Measurements from ENCODE around the gene PCA3.

PCA3 gene

GRCh38 chr9:76800901-76801300, 36.7 kb downstream of the PCA3 start:
- Histone ChIP-seq H2BK120ac (ENCODE audit: low read depth, low read length) (no peak overlapping the region), H2AFZ (ENCODE audit: low read depth, low read length) (no peak overlapping the region), H3K18ac (ENCODE audit: low read depth in 1 of 2, low read length in 2 of 2) (no peak overlapping the region), H3K4me3 (ENCODE audit: insufficient read depth in 1 of 2, low read depth in 1 of 2, low read length in 2 of 2) (no peak overlapping the region), H3K4me1 (ENCODE audit: control insufficient read depth, insufficient read depth, low read depth, low read length) (no peaks in the 10 kb centered on the region), H3K36me3 (ENCODE audit: control insufficient read depth in 1 of 2, insufficient read depth in 2 of 2, low read depth in 1 of 2, low read length in 2 of 2) (peaks cover 0 to 14% of the 10 kb centered on the region in 2 experiments), H3K27ac (ENCODE audit: low read length, poor library complexity, severe bottlenecking) (no peak overlapping the region), H3K79me1 (replicated peaks; ENCODE audit: low read length, poor library complexity, severe bottlenecking) (no peaks in the 10 kb centered on the region), H2BK12ac (ENCODE audit: low read length in 2 of 2) (no peak overlapping the region), H3K9me3 (ENCODE audit: control insufficient read depth, low read length) (no peaks in the 10 kb centered on the region), H3K4ac (ENCODE audit: low read depth in 1 of 2, low read length in 2 of 2) (no peak overlapping the region), H2BK5ac (ENCODE audit: low read depth, low read length, poor library complexity, severe bottlenecking) (no peak overlapping the region), H2AK5ac (ENCODE audit: low read length, severe bottlenecking) (no peak overlapping the region), H2BK15ac (ENCODE audit: low read depth, poor library complexity, severe bottlenecking) (no peak overlapping the region), H4K8ac (ENCODE audit: low read length) (no peak overlapping the region), H3K23ac (ENCODE audit: low read length in 2 of 2) (no peak overlapping the region), H3K14ac (ENCODE audit: low read length in 2 of 2) (no peak overlapping the region), H3K9ac (ENCODE audit: low read length) (no peak overlapping the region), H3K4me2 (ENCODE audit: low read length, poor library complexity, severe bottlenecking) (no peak overlapping the region), H3K27me3 (ENCODE audit: control insufficient read depth in 1 of 2, insufficient read depth in 1 of 2, low read length in 2 of 2) (no peaks in the 10 kb centered on the region), H4K91ac (ENCODE audit: low read length) (no peak overlapping the region)
- WGBS: no CpG with 5 or more reads among the region's 1 CpG
- DNase-seq: no peak

- Histone ChIP-seq H3K4me1 (ENCODE audit: control insufficient read depth, insufficient read depth, low read depth, low read length) (no peaks in the 10 kb centered on the region), H2BK12ac (ENCODE audit: low read length in 2 of 2) (no peak overlapping the region), H3K23ac (ENCODE audit: low read length in 2 of 2) (no peak overlapping the region), H3K14ac (ENCODE audit: low read length in 2 of 2) (no peak overlapping the region), H3K27ac (ENCODE audit: low read length, poor library complexity, severe bottlenecking) (no peak overlapping the region), H2BK5ac (ENCODE audit: low read depth, low read length, poor library complexity, severe bottlenecking) (no peak overlapping the region), H2AFZ (ENCODE audit: low read depth, low read length) (no peak overlapping the region), H3K18ac (ENCODE audit: low read depth in 1 of 2, low read length in 2 of 2) (no peak overlapping the region), H3K79me1 (replicated peaks; ENCODE audit: low read length, poor library complexity, severe bottlenecking) (no peaks in the 10 kb centered on the region), H2BK120ac (ENCODE audit: low read depth, low read length) (no peak overlapping the region), H3K36me3 (ENCODE audit: control insufficient read depth in 1 of 2, insufficient read depth in 2 of 2, low read depth in 1 of 2, low read length in 2 of 2) (peaks cover 0 to 14% of the 10 kb centered on the region in 2 experiments), H3K4me2 (ENCODE audit: low read length, poor library complexity, severe bottlenecking) (no peak overlapping the region), H4K8ac (ENCODE audit: low read length) (no peak overlapping the region), H2AK5ac (ENCODE audit: low read length, severe bottlenecking) (no peak overlapping the region), H3K9ac (ENCODE audit: low read length) (no peak overlapping the region), H3K9me3 (ENCODE audit: control insufficient read depth, low read length) (no peaks in the 10 kb centered on the region), H3K4me3 (ENCODE audit: insufficient read depth in 1 of 2, low read depth in 1 of 2, low read length in 2 of 2) (no peak overlapping the region), H2BK15ac (ENCODE audit: low read depth, poor library complexity, severe bottlenecking) (no peak overlapping the region), H3K27me3 (ENCODE audit: control insufficient read depth in 1 of 2, insufficient read depth in 1 of 2, low read length in 2 of 2) (no peaks in the 10 kb centered on the region), H4K91ac (ENCODE audit: low read length) (no peak overlapping the region), H3K4ac (ENCODE audit: low read depth in 1 of 2, low read length in 2 of 2) (no peak overlapping the region)
- DNase-seq: no peak
- WGBS: 33% methylated on average over 1 of the region's 2 CpGs
Observed at GRCh38 chr9:76803083-76803482, 38.8 kb downstream of the PCA3 start.

- no peaks in the 10 kb centered on the region for H3K9me3 ChIP-seq (ENCODE audit: control insufficient read depth, low read length)
- H4K8ac ChIP-seq (ENCODE audit: low read length): no peak overlapping the region
- no peak overlapping the region for H3K14ac ChIP-seq (ENCODE audit: low read length in 2 of 2)
- no peak overlapping the region for H3K27ac ChIP-seq (ENCODE audit: low read length, poor library complexity, severe bottlenecking)
- no peak overlapping the region for H2BK12ac ChIP-seq (ENCODE audit: low read length in 2 of 2)
- H3K79me1 ChIP-seq (replicated peaks; ENCODE audit: low read length, poor library complexity, severe bottlenecking): no peaks in the 10 kb centered on the region
- H2AK5ac ChIP-seq (ENCODE audit: low read length, severe bottlenecking): no peak overlapping the region
- H3K4me3 ChIP-seq (ENCODE audit: insufficient read depth in 1 of 2, low read depth in 1 of 2, low read length in 2 of 2): no peak overlapping the region
- H3K23ac ChIP-seq (ENCODE audit: low read length in 2 of 2): no peak overlapping the region
- no peak overlapping the region for H3K18ac ChIP-seq (ENCODE audit: low read depth in 1 of 2, low read length in 2 of 2)
- no peak overlapping the region for H3K9ac ChIP-seq (ENCODE audit: low read length)
- H3K36me3 ChIP-seq (ENCODE audit: control insufficient read depth in 1 of 2, insufficient read depth in 2 of 2, low read depth in 1 of 2, low read length in 2 of 2): peaks cover 0 to 14% of the 10 kb centered on the region in 2 experiments
- H2BK5ac ChIP-seq (ENCODE audit: low read depth, low read length, poor library complexity, severe bottlenecking): no peak overlapping the region
- no peaks in the 10 kb centered on the region for H3K4me1 ChIP-seq (ENCODE audit: control insufficient read depth, insufficient read depth, low read depth, low read length)
- H2BK15ac ChIP-seq (ENCODE audit: low read depth, poor library complexity, severe bottlenecking): no peak overlapping the region
- WGBS: 87% methylated on average over 7 of the region's 7 CpGs
- no peak overlapping the region for H4K91ac ChIP-seq (ENCODE audit: low read length)
- no peaks in the 10 kb centered on the region for H3K27me3 ChIP-seq (ENCODE audit: control insufficient read depth in 1 of 2, insufficient read depth in 1 of 2, low read length in 2 of 2)
- no peak overlapping the region for H2AFZ ChIP-seq (ENCODE audit: low read depth, low read length)
- H3K4ac ChIP-seq (ENCODE audit: low read depth in 1 of 2, low read length in 2 of 2): no peak overlapping the region
- H2BK120ac ChIP-seq (ENCODE audit: low read depth, low read length): no peak overlapping the region
- H3K4me2 ChIP-seq (ENCODE audit: low read length, poor library complexity, severe bottlenecking): no peak overlapping the region
- DNase-seq: no peak
Observed at GRCh38 chr9:76803762-76804161, 39.5 kb downstream of the PCA3 start.

- Histone ChIP-seq H3K4me1 (ENCODE audit: control insufficient read depth, insufficient read depth, low read depth, low read length) (no peaks in the 10 kb centered on the region), H3K36me3 (ENCODE audit: control insufficient read depth in 1 of 2, insufficient read depth in 2 of 2, low read depth in 1 of 2, low read length in 2 of 2) (peaks cover 0 to 17% of the 10 kb centered on the region in 2 experiments), H3K4me3 (ENCODE audit: insufficient read depth in 1 of 2, low read depth in 1 of 2, low read length in 2 of 2) (no peak overlapping the region), H4K91ac (ENCODE audit: low read length) (no peak overlapping the region), H3K79me1 (replicated peaks; ENCODE audit: low read length, poor library complexity, severe bottlenecking) (no peaks in the 10 kb centered on the region), H3K18ac (ENCODE audit: low read depth in 1 of 2, low read length in 2 of 2) (no peak overlapping the region), H4K8ac (ENCODE audit: low read length) (no peak overlapping the region), H3K9ac (ENCODE audit: low read length) (no peak overlapping the region), H3K4ac (ENCODE audit: low read depth in 1 of 2, low read length in 2 of 2) (no peak overlapping the region), H2BK12ac (ENCODE audit: low read length in 2 of 2) (no peak overlapping the region), H3K27ac (ENCODE audit: low read length, poor library complexity, severe bottlenecking) (no peak overlapping the region), H2BK15ac (ENCODE audit: low read depth, poor library complexity, severe bottlenecking) (no peak overlapping the region), H3K27me3 (ENCODE audit: control insufficient read depth in 1 of 2, insufficient read depth in 1 of 2, low read length in 2 of 2) (no peaks in the 10 kb centered on the region), H2BK5ac (ENCODE audit: low read depth, low read length, poor library complexity, severe bottlenecking) (no peak overlapping the region), H2AK5ac (ENCODE audit: low read length, severe bottlenecking) (no peak overlapping the region), H3K14ac (ENCODE audit: low read length in 2 of 2) (no peak overlapping the region), H2BK120ac (ENCODE audit: low read depth, low read length) (no peak overlapping the region), H3K4me2 (ENCODE audit: low read length, poor library complexity, severe bottlenecking) (no peak overlapping the region), H3K9me3 (ENCODE audit: control insufficient read depth, low read length) (no peaks in the 10 kb centered on the region), H2AFZ (ENCODE audit: low read depth, low read length) (no peak overlapping the region), H3K23ac (ENCODE audit: low read length in 2 of 2) (peak overlapping the region in 1 of 2 experiments; percentile 23)
- WGBS: 78% methylated on average over 5 of the region's 5 CpGs
- no peak for DNase-seq
Observed at GRCh38 chr9:76808636-76809035, 44.4 kb downstream of the PCA3 start.
